GM12864 (cell line): ENCODE data around the gene REN.

Source experiments
- DNase-seq: peaks from one replicate; pipeline ENCODE4 v3.0.0-alpha.2; 2011; ENCODE audit warnings: low read depth
- H3K4me3 ChIP-seq: 2 replicates; pipeline ENCODE4 v1.5.1; 2011; ENCODE audit warnings: mild to moderate bottlenecking, low read depth, low read length, control low read depth
- TF ChIP-seq, protein P1 (sequence below): IDR thresholded peaks from 2 replicates; pipeline ENCODE4 v1.5.1; 2011; ENCODE audit warnings: low read depth, mild to moderate bottlenecking, moderate library complexity, low read length, control low read depth, inconsistent platforms; ENCODE audit errors: missing control alignments

REN gene

DNA sequence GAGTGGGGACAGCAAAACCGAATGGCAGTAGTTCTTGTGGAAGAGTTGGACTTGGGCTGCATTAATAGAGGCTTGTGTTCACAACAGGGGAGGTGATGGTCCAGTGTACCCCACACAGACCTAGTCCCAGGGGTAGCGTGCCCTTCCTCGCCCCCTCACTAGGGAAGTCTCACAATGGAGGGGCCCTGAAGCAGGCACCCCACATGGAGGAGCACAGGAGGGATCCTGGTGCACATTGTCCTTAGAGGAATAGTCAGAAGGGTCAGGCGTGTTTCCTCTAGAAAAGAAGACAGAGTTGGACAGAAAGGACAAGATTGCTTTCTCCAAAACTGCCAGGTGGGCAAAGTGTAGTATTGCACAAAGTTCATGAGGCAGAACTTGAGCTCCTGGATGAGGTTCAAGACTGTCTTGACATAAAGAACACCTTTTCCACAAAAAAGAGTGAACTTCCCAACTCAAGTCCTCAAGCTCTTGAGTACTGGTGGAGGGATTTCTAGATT, 37.6 kb downstream of the REN start:
- no peak for DNase-seq
- no peak overlapping the region for H3K4me3 ChIP-seq
- TF ChIP-seq, protein P1, sequence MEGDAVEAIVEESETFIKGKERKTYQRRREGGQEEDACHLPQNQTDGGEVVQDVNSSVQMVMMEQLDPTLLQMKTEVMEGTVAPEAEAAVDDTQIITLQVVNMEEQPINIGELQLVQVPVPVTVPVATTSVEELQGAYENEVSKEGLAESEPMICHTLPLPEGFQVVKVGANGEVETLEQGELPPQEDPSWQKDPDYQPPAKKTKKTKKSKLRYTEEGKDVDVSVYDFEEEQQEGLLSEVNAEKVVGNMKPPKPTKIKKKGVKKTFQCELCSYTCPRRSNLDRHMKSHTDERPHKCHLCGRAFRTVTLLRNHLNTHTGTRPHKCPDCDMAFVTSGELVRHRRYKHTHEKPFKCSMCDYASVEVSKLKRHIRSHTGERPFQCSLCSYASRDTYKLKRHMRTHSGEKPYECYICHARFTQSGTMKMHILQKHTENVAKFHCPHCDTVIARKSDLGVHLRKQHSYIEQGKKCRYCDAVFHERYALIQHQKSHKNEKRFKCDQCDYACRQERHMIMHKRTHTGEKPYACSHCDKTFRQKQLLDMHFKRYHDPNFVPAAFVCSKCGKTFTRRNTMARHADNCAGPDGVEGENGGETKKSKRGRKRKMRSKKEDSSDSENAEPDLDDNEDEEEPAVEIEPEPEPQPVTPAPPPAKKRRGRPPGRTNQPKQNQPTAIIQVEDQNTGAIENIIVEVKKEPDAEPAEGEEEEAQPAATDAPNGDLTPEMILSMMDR = no peak

DNA sequence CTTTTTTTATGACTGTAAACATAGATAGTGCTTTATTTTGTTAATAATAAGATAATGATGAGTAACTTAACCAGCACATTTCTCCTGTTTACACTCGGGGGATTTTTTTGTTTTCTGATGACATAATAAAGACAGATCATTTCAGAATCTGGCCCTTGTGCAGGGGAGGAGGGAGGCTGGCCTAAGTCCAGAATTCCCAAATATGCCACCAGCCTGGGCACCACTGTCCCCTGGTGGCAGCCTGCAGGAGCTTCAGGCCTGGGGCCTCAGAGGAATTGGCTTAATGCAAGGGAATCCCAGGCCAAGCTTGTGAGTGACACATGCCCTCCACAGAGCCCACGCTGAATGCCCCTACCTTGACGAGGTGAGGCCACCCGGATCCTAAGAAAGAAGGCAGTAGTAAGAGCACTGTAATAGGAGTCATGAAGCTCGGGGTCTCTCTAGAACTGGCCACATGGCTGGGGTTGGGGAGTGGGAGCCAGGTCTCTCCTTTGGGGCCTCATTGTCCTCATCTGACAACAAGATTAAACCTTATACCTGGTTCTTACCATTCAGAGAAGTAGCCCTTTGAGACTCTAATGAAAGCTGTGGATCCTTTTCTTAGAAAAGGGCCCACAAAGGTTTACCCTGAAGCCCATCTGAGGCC, 38.4 kb downstream of the REN start:
- TF ChIP-seq, protein P1 = peak; percentile 63
- no peak for DNase-seq
- no peak overlapping the region for H3K4me3 ChIP-seq

DNA sequence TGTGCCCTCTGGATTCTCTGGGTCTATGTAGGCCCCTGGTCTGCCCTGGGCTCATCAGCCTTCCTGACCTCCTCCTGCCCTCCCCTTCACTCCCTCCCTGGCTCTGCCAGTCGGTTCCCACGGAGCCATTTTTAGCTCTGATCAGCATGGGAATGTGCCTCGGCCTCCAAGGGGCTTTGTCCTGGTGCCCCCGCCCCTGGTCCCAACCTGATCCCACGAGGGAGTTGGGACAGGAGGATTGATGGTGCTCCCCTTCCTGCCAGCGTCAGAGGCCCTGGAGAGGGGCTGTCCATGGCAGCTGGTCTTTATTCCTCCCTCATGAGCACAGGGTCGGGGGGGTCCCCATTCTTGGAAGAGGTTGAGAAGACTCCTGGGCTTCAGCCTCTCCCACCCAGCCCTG, 39.2 kb downstream of the REN start:
- H3K4me3 ChIP-seq = no peak overlapping the region
- no peak for DNase-seq
- TF ChIP-seq, protein P1 = no peak

DNA sequence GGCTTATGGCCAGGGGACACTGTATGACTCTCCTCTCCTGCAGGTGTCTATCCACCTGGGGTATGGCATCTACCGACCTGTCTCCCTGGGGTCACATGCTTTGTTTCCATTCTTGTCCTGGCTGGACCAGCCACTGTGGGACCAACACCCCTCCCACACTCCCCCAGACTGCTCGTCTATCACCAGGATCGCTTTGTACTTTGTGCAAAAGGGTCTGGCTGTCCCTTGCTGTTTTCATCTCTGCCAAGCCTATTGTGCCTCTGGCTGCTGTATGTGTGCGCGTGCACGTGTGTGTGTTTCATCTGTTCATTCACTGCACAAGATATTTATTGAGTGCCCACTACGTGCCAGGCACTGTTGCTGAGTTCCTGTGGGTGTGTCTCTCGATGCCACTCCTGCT, 39.8 kb downstream of the REN start:
- no peak overlapping the region for H3K4me3 ChIP-seq
- DNase-seq = no peak
- TF ChIP-seq, protein P1 = no peak

DNA sequence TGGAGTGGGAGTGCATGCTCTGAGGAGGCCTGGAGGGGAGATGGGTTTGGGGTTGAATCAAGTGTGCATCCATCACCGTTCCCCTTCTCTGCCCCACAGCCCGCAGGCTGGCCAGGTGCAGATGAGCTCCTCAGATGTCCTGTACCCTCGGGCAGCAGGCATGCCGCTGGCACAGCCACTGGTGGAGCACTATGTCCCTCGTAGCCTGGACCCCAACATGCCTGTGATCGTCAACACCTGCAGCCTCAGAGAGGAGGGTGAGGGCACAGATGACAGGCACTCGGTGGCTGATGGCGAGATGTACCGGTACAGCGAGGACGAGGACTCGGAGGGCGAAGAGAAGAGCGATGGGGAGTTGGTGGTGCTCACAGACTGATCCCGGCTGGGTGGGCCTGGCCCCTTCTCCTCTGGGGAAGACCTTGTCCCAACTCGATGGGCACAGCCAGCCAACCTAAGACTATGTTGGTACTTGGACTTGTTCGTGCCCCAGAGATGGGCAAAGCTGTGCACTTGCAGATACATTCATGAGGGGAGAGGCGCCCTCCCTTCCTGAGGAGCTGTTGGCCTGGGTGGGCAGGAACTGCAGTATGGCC, 40.3 kb downstream of the REN start:
- TF ChIP-seq, protein P1 = no peak
- no peak overlapping the region for H3K4me3 ChIP-seq
- no peak for DNase-seq

DNA sequence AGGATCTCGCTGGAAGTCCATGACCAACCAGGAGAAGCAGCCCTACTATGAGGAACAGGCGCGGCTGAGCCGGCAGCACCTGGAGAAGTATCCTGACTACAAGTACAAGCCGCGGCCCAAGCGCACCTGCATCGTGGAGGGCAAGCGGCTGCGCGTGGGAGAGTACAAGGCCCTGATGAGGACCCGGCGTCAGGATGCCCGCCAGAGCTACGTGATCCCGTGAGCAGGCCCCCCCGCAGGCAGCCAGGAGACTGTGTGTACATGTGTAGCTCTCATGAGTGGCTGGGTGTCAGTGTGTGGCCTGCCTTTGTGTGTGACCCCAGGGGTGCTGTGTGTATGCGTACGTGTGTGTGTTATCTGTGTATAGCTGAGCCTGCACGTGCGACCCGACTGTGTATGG, 41.5 kb downstream of the REN start:
- no peak for DNase-seq
- no peak overlapping the region for H3K4me3 ChIP-seq
- TF ChIP-seq, protein P1 = no peak

DNA sequence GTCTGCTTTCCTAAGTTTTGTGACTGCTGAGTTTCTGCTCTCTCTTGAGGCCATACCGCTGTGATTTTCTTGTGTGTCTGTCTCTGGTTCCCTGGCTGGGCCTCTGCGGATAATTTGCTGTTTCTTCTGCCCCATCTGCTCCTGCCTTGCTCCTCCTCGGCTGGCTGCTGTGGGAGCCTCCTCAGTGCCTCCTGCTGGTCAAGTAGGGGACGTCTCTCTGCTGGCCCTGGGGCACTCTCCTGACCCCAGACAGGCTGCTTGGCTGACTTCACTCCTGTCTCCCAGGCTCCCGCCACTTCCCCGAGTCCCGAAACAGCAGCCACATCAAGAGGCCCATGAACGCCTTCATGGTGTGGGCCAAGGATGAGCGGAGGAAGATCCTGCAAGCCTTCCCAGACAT, 42.8 kb downstream of the REN start:
- no peak for DNase-seq
- no peak overlapping the region for H3K4me3 ChIP-seq
- TF ChIP-seq, protein P1 = peak; percentile 40
